GM18868 (cell line): ENCODE results near the gene NKTR.

Experiments used
- ATAC-seq: cut with Tn5 transposase; IDR thresholded peaks from one replicate; pipeline ENCODE4 v1.9.1; 2021; ENCODE audit warnings: mild to moderate bottlenecking, moderate library complexity; ENCODE audit not compliant: unreplicated experiment

NKTR gene

DNA sequence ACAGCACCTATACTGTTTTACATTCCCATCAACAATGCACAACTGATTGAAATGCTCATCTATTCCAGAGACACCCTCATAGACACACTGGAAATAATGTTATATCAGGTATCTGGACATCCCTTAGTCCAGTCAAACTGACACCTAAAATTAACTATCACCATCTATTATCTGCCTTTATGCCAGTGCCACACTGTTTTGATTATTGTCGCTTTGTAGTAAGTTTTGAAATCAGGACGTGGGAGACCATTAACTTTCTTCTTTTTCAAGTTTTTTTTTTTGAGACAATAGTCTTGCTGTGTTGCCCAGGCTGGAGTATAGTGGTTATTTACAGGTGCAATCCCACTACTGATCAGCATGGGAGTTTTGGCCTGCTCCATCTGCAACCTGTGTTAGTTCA, 75.4 kb downstream of the NKTR start:
- no peak for ATAC-seq

GRCh38 chr3:42678447-42678846, 78.0 kb downstream of the NKTR start:
- no peak for ATAC-seq

- ATAC-seq = no peak
Observed at GRCh38 chr3:42680271-42680670, 79.8 kb downstream of the NKTR start.

DNA sequence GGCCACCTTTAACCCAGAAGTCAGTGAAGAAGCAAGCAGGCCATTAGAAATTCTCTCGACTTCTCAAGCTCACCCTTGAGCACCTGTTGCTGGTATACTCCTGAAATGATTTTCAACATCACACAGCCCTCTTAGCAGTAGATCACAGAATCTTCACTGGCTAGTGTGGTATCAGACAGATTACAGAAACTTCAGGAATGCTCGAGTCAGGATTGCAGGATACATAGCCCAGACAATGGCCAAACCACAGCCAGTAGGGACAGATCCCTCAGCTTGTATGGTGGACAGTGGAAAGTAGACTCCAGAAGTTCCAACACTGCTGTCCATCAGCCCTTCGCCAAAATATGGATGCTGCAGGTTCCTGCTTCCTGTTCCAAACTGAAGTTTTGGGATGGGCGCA, 80.3 kb downstream of the NKTR start:
- no peak for ATAC-seq

- no peak for ATAC-seq
Observed at GRCh38 chr3:42681361-42682038, 81.0 kb downstream of the NKTR start.

- ATAC-seq = no peak
Observed at GRCh38 chr3:42682301-42683070, 82.0 kb downstream of the NKTR start.

GRCh38 chr3:42683875-42684598, 83.6 kb downstream of the NKTR start:
- ATAC-seq = no peak

GRCh38 chr3:42684632-42685362, 84.3 kb downstream of the NKTR start:
- ATAC-seq = no peak

DNA sequence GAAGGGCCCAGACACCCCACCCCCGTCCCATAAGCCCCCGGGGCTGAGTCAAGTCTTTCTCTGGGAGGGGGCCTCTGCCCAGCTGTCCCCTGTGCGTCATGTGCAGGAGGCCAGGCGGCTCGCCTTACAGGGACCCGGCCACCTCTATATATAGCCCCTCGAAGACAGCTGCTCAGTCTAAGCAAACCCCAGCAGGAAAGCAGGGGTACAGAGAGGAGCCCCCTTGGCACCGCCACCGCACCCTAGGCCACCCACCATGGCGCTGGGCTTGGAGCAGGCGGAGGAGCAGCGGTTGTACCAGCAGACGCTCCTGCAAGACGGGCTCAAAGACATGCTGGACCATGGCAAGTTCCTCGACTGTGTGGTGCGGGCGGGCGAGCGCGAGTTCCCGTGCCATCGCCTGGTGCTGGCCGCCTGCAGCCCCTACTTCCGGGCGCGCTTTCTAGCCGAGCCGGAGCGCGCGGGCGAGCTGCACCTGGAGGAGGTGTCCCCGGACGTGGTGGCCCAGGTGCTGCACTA, 84.9 kb downstream of the NKTR start, which contains the start of gene KLHL40:
KLHL40 (plus strand) TSS at position 175 of the 519 bp plus-strand sequence; CDS start at position 257, 82 bp downstream.
- ATAC-seq = no peak

DNA sequence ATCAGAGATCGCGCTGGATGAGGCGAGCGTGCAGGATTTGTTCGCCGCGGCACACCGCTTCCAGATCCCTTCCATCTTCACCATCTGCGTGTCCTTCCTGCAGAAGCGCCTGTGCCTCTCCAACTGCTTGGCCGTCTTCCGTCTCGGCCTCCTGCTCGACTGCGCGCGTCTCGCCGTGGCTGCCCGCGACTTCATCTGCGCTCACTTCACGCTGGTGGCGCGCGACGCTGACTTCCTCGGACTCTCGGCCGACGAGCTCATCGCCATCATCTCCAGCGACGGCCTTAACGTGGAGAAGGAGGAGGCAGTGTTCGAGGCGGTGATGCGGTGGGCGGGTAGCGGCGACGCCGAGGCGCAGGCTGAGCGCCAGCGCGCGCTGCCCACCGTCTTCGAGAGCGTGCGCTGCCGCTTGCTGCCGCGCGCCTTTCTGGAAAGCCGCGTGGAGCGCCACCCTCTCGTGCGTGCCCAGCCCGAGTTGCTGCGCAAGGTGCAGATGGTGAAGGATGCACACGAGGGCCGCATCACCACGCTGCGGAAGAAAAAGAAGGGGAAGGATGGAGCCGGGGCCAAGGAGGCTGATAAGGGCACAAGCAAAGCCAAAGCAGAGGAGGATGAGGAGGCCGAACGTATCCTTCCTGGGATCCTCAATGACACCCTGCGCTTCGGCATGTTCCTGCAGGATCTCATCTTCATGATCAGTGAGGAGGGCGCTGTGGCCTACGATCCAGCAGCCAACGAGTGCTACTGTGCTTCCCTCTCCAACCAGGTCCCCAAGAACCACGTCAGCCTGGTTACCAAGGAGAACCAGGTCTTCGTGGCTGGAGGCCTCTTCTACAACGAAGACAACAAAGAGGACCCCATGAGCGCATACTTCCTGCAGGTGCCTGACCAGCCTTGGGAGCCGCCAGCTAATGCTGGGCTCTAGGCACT, 85.7 kb downstream of the NKTR start:
- no peak for ATAC-seq

DNA sequence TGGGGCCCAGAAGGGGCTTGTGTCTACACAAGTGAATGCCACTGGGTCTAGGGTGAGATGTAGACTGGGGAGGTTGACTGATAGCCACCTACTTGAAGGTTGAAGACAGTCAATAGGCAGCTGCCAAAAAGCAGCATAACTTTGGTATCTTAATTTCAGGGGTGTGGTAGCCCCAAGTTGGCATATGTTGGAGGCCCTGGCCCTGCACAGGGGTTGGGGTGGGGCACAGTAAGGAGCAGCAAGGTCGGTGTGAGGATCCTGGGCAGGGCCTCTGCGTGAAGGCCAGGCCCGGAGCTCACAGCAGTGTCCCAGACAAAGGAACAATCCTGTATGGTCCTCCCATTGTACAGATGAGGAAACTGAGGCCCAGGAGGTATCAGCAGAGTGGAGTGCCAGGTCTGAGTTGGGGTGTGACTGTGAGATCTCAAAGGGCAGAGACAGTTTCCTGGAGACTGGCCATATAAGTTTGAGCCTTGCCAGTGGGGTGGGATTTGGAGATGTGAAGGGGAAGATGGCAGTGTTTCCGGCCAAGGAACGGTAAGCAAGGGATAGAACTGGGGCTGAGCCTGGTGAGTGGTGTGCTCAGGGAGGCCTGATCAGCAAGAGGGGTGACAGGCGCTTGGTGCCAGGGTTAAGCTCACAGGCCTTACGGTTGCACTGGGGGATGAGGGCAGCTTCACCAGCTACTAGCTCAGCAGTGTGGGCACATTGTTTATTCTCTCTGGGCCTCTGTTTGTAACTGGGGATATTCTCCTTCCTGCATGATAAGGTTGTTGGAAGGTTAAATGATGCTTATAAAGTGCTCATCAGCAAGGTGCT, 86.6 kb downstream of the NKTR start:
- no peak for ATAC-seq

DNA sequence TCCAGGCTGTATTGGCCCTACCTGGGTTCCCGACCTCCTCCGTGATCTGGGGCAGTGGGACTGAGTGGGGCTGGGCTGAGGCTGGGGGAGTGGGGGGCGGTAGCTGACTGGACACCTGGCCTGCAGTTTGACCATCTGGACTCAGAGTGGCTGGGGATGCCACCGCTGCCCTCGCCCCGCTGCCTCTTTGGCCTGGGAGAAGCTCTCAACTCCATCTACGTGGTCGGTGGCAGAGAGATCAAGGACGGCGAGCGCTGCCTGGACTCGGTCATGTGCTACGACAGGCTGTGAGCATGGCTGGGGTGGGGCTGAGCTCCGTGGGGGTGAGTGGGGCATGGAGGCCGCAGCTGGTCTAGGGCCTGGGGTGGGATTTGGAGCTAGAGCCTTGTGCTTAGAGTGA, 87.5 kb downstream of the NKTR start:
- no peak for ATAC-seq

- ATAC-seq = no peak
Observed at GRCh38 chr3:42688487-42689420, 88.3 kb downstream of the NKTR start.

GRCh38 chr3:42689421-42690014, 89.0 kb downstream of the NKTR start:
- ATAC-seq = no peak

GRCh38 chr3:42690191-42690590, 89.7 kb downstream of the NKTR start:
- ATAC-seq = no peak

DNA sequence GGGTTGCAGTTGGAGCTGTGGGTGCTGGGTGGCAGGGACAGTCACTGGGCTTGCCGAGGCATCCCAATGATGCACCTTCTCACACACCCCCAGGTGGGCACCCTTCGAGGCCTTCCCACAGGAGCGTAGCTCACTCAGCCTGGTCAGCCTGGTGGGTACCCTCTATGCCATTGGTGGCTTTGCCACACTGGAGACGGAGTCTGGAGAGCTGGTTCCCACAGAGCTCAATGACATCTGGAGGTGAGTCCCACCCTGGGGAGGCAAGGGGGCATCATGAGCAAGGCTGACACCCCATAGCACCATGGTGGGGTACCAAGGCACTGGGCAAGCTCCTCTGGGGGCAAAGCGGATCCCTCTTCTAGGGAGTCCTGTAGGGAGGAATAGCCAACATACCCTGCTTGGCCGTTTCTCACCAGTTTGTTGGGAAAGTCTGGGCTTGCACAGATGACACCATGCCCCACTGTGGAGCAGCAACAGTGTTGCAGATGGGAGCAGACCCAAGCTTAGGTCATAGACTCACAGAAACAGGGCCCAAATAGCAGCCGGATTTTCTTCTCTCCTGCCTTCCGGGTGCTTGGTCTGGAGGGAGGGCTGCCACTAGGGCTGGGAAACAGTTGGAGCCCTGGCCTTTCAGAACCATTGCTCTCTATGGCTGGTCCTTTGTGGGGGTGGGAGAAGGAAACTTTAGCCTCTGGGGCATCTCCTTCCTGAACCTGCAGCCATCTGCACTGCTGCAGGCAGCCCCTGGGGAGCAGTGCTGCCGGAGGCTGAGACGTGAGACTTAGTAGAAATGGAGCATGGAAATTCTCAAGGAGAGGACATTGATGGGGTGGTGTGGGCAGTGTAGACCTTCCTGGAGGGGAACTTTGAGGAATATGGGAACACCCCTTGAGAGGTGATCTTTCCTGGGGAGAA, 90.5 kb downstream of the NKTR start:
- ATAC-seq = no peak
